Measurements from ENCODE around the gene SHTN1. TPM values are rescaled to one million over a fixed set of nuclear protein-coding genes. Genes with fewer than 3 reads are reported as not detected.

SHTN1 gene
- total RNA-seq, 2 donors from 2014 or later, result 28.1 to 30.9 TPM

DNA sequence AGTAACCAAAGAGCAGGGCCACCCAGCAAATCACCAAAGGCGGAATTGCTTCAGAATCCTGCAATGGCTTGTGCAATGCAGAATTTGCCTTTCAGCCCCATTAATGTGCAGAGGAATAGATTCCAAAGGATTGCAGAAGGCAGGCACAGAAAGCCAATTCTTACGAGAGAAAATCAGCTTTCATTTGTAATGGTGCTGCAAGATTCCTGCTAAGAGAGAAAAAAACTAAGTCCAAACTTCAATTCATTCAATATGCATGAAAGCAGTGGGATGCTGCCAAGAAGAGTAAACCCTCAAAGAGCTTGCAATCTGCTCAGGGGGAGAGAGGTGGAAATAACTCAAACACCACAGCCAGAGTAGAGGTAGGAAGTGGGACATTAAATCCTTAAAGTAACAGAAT, 85.3 kb downstream of the SHTN1 start:
- intact Hi-C loops (cut with DNase I), result no loop called here
- H3K27me3 ChIP-seq, result no peaks in the 10 kb centered on the region
- H3K4me3 ChIP-seq, result no peak overlapping the region
- no peaks in the 10 kb centered on the region for H3K4me1 ChIP-seq
- no peaks in the 10 kb centered on the region for H3K36me3 ChIP-seq
- no peak overlapping the region for H3K9ac ChIP-seq (ENCODE audit: low read depth in 2 of 2, low read length in 2 of 2)
- TF ChIP-seq CTCF (IDR thresholded peaks at IDR 0.05), result no peak
- H3K9me3 ChIP-seq, result no peaks in the 10 kb centered on the region
- no peak for DNase-seq
- H3K27ac ChIP-seq, result no peak overlapping the region

DNA sequence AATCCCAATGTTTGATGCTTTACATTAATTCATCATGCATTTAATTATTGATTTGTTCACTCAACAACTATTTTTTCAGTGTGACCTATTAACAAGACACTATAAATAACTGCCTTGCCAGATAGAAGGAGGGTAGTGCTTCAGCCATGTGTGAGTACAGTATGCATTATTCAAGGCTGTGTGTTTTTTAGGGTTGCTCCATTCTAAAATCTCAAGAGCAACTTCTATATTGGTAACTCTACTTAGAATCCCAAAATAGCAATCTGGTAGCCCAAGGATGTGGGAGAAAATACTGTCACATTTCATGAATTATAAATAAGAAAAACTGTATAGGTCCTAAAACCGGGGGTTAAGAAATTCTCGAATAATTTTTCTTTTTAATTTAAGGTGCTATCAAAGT, 85.8 kb downstream of the SHTN1 start:
- no peak for TF ChIP-seq CTCF (IDR thresholded peaks at IDR 0.05)
- DNase-seq, result no peak
- H3K36me3 ChIP-seq, result no peaks in the 10 kb centered on the region
- no peaks in the 10 kb centered on the region for H3K4me1 ChIP-seq
- H3K27me3 ChIP-seq, result no peaks in the 10 kb centered on the region
- H3K9ac ChIP-seq (ENCODE audit: low read depth in 2 of 2, low read length in 2 of 2), result no peak overlapping the region
- no peaks in the 10 kb centered on the region for H3K9me3 ChIP-seq
- intact Hi-C loops (cut with DNase I), result no loop called here
- H3K4me3 ChIP-seq, result no peak overlapping the region
- no peak overlapping the region for H3K27ac ChIP-seq

DNA sequence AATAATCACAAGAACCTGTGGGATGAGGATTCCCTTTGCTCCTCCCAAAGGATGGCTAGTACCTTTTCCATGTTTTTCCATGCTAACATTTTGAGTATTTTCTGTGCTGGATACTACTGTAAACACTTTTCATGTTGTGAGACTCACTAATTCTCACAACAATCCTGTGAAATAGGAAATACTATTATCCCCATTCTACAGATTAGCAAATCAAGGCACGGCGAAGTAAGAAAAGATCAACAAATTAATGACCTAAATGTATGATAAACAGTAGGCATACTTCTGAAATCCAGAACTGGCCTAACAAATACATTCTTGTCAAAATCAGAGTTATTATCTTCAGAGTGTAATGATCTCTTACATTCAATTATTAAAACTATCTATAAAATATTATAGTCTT, 86.4 kb downstream of the SHTN1 start:
- no peak for DNase-seq

GRCh38 chr10:116917481-116917880, 87.5 kb downstream of the SHTN1 start:
- Histone ChIP-seq H3K27ac (no peak overlapping the region), H3K4me1 (no peaks in the 10 kb centered on the region), H3K27me3 (no peaks in the 10 kb centered on the region), H3K36me3 (no peaks in the 10 kb centered on the region), H3K9me3 (no peaks in the 10 kb centered on the region), H3K9ac (ENCODE audit: low read depth in 2 of 2, low read length in 2 of 2) (no peak overlapping the region), H3K4me3 (no peak overlapping the region)
- TF ChIP-seq CTCF (IDR thresholded peaks at IDR 0.05), result no peak
- intact Hi-C loops (cut with DNase I), result no loop called here
- no peak for DNase-seq

More for the DNA sequence above, 86.4 kb downstream of the SHTN1 start:
- no peak overlapping the region for H3K27ac ChIP-seq
- intact Hi-C loops (cut with DNase I), result no loop called here
- H3K9me3 ChIP-seq, result no peaks in the 10 kb centered on the region
- H3K4me1 ChIP-seq, result no peaks in the 10 kb centered on the region
- TF ChIP-seq CTCF (IDR thresholded peaks at IDR 0.05), result no peak
- H3K9ac ChIP-seq (ENCODE audit: low read depth in 2 of 2, low read length in 2 of 2), result no peak overlapping the region
- no peak overlapping the region for H3K4me3 ChIP-seq
- H3K36me3 ChIP-seq, result no peaks in the 10 kb centered on the region
- no peaks in the 10 kb centered on the region for H3K27me3 ChIP-seq

- Histone ChIP-seq H3K36me3 (no peaks in the 10 kb centered on the region), H3K9me3 (no peaks in the 10 kb centered on the region), H3K4me1 (no peaks in the 10 kb centered on the region), H3K27me3 (no peaks in the 10 kb centered on the region), H3K9ac (ENCODE audit: low read depth in 2 of 2, low read length in 2 of 2) (no peak overlapping the region), H3K27ac (no peak overlapping the region), H3K4me3 (no peak overlapping the region)
- no peak for DNase-seq
- intact Hi-C loops (cut with DNase I), result no loop called here
- no peak for TF ChIP-seq CTCF (IDR thresholded peaks at IDR 0.05)
These were observed 89.6 kb downstream of the SHTN1 start for GRCh38 chr10:116915340-116915739.

DNA sequence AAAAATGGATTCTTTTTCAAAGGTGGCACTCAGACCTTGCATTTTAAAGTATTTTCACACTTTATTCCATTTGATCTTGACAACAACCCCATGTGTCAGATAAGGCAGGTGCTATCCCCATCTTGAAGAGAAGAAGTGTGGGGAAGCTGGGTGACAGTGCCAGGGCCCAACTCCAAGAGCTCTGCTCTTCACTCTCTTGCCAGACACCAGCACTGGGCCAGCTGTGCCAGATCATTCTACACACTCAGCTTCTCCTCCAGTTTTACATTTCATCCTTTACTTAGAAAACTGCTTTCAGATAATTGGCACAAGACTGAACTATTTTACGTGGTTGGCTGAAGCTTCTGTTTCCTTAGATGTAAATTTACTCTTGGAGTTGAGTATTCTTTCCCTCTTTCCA, 91.3 kb downstream of the SHTN1 start:
- intact Hi-C loops (cut with DNase I), result no loop called here
- H3K36me3 ChIP-seq, result no peaks in the 10 kb centered on the region
- H3K27ac ChIP-seq, result no peak overlapping the region
- H3K4me3 ChIP-seq, result no peak overlapping the region
- no peaks in the 10 kb centered on the region for H3K27me3 ChIP-seq
- no peak overlapping the region for H3K9ac ChIP-seq (ENCODE audit: low read depth in 2 of 2, low read length in 2 of 2)
- H3K9me3 ChIP-seq, result no peaks in the 10 kb centered on the region
- TF ChIP-seq CTCF (IDR thresholded peaks at IDR 0.05), result no peak
- no peak for DNase-seq
- no peaks in the 10 kb centered on the region for H3K4me1 ChIP-seq

All from colonic mucosa (tissue), 4 donors.